ENCODE results near the gene CSNK1D. TPM values are rescaled to one million over a fixed set of nuclear protein-coding genes. Genes with fewer than 3 reads are reported as not detected.

CSNK1D gene
- total and polyA plus RNA-seq, 10 of the 15 experiments (the other 5 are each of a cell fraction or from before 2014, with no cell fraction given), result 5.7 to 105 (median 58.1) TPM

- ChIA-PET CTCF (interaction anchor here (0.5 to 2.9 kb wide), 12 partner anchors 20 to 372 kb away, joined by 3 to 15 read pairs (median 5); partner anchors contain the start of gene CD7), SMC1A (ENCODE audit: uncharacterized antibody, unreplicated experiment) (interaction anchor here (1.0 to 1.8 kb wide), 2 partner anchors 27 to 86 kb away, joined by 3 to 6 read pairs; no protein-coding TSS in a partner anchor), RAD21 (ENCODE audit: unreplicated experiment) (interaction anchor here (1.4 to 2.2 kb wide), 6 partner anchors 29 to 205 kb away, joined by 3 to 8 read pairs (median 6); no protein-coding TSS in a partner anchor), POLR2A (no interaction called here)
- intact Hi-C loops (cut with micrococcal nuclease; ENCODE audit: unreplicated experiment), result no loop called here
- BruUV-seq (replicated peaks), result no TSS peak
- no peak for ATAC-seq
- Histone ChIP-seq H3K4me3 (no peak overlapping the region), H3K4me1 (ENCODE audit: control insufficient read depth, insufficient read depth, low read length) (peaks cover 54% of the 10 kb centered on the region), H3K27ac (ENCODE audit: control insufficient read depth, insufficient read depth) (no peak overlapping the region), H3K4me2 (ENCODE audit: control insufficient read depth, insufficient read depth) (peak overlapping the region; percentile 59; the same call in 1 of the 2 replicates), H3K36me3 (ENCODE audit: control insufficient read depth in 2 of 2, insufficient read depth in 2 of 2, low read length in 1 of 2) (peaks cover 4 to 25% of the 10 kb centered on the region in 2 experiments; a peak in 3 of 4 replicates), H4K20me1 (ENCODE audit: control insufficient read depth, insufficient read depth) (peaks cover 3% of the 10 kb centered on the region; the same call in 1 of the 2 replicates), H2AFZ (ENCODE audit: control insufficient read depth, low read depth, low read length) (no peak overlapping the region), H3K9ac (ENCODE audit: control insufficient read depth, insufficient read depth, low read length) (no peak overlapping the region), H3K9me3 (replicated peaks; ENCODE audit: control insufficient read depth, insufficient read depth, low read length) (no peaks in the 10 kb centered on the region), H3K27me3 (replicated peaks in 1 of 2; ENCODE audit: control insufficient read depth in 2 of 2, insufficient read depth in 2 of 2, low read length in 1 of 2) (no peaks in the 10 kb centered on the region), H3K79me2 (ENCODE audit: control insufficient read depth, insufficient read depth, low read length) (peaks cover 60% of the 10 kb centered on the region)
- DNase-seq (ENCODE audit: low read depth, low spot score), result no peak
- in situ Hi-C loops (cut with MboI), result no loop called here
- WGBS (ENCODE audit: insufficient coverage, insufficient replicate concordance, low lambda C conversion rate, missing lambda C conversion rate), result 76% methylated on average over 18 of the region's 19 CpGs
- TF ChIP-seq POLR2AphosphoS5 (IDR thresholded peaks at IDR 0.05; ENCODE audit: low read length), result 0 out of 2 replicates have a peak, but pooled peaks have one; percentile 7
- no peak for TF ChIP-seq HDAC2 (IDR thresholded peaks at IDR 0.05)
- FAIRE-seq, result no peak
Observed at GRCh38 chr17:82235056-82235774, 38.3 kb downstream of the CSNK1D start.

GRCh38 chr17:82234211-82235055, 39.1 kb downstream of the CSNK1D start:
- ChIA-PET RAD21 (ENCODE audit: unreplicated experiment) (interaction anchor here (2.2 kb wide), 1 partner anchor 28 kb away, joined by 7 read pairs; no protein-coding TSS in a partner anchor), SMC1A (ENCODE audit: uncharacterized antibody, unreplicated experiment) (no interaction called here), CTCF (interaction anchor here (0.6 to 2.9 kb wide), 3 partner anchors 29 to 371 kb away, joined by 3 to 15 read pairs (median 5); no protein-coding TSS in a partner anchor), POLR2A (interaction anchor here (0.6 kb wide), 1 partner anchor 298 kb away, joined by 3 read pairs; no protein-coding TSS in a partner anchor)
- peaks cover 54% of the 10 kb centered on the region for H3K4me1 ChIP-seq (ENCODE audit: control insufficient read depth, insufficient read depth, low read length)
- H4K20me1 ChIP-seq (ENCODE audit: control insufficient read depth, insufficient read depth), result peaks cover 3% of the 10 kb centered on the region; the same call in 1 of the 2 replicates
- no peak overlapping the region for H3K4me3 ChIP-seq
- H3K27ac ChIP-seq (ENCODE audit: control insufficient read depth, insufficient read depth), result no peak overlapping the region
- no peak for DNase-seq (ENCODE audit: low read depth, low spot score)
- H3K9me3 ChIP-seq (replicated peaks; ENCODE audit: control insufficient read depth, insufficient read depth, low read length), result no peaks in the 10 kb centered on the region
- no peaks in the 10 kb centered on the region for H3K27me3 ChIP-seq (replicated peaks in 1 of 2; ENCODE audit: control insufficient read depth in 2 of 2, insufficient read depth in 2 of 2, low read length in 1 of 2)
- BruUV-seq (replicated peaks), result no TSS peak
- H3K4me2 ChIP-seq (ENCODE audit: control insufficient read depth, insufficient read depth), result peak overlapping the region; percentile 59
- in situ Hi-C loops (cut with MboI) (no loop called here), intact Hi-C loops (cut with micrococcal nuclease; ENCODE audit: unreplicated experiment) (loop anchor here (5.0 kb wide), 1 partner anchor 178 kb away; no protein-coding TSS in a partner anchor)
- no peak for FAIRE-seq
- no peak overlapping the region for H3K9ac ChIP-seq (ENCODE audit: control insufficient read depth, insufficient read depth, low read length)
- no peak for ATAC-seq
- H3K79me2 ChIP-seq (ENCODE audit: control insufficient read depth, insufficient read depth, low read length), result peaks cover 68% of the 10 kb centered on the region
- 25% methylated on average over 26 of the region's 26 CpGs for WGBS (ENCODE audit: insufficient coverage, insufficient replicate concordance, low lambda C conversion rate, missing lambda C conversion rate)
- peaks cover 2 to 20% of the 10 kb centered on the region in 2 experiments; a peak in 3 of 4 replicates for H3K36me3 ChIP-seq (ENCODE audit: control insufficient read depth in 2 of 2, insufficient read depth in 2 of 2, low read length in 1 of 2)
- no peak overlapping the region for H2AFZ ChIP-seq (ENCODE audit: control insufficient read depth, low read depth, low read length)
- no peak for TF ChIP-seq E2F8 (IDR thresholded peaks at IDR 0.05; ENCODE audit: low read depth, partially characterized antibody)
- TF ChIP-seq EZH2 (IDR thresholded peaks at IDR 0.05; ENCODE audit: borderline replicate concordance, control insufficient read depth, low read depth, low read length), result no peak
- TF ChIP-seq POLR2AphosphoS2 (IDR thresholded peaks at IDR 0.05; ENCODE audit: low read depth, low read length), result peak; percentile 64; the same call in 1 of the 2 replicates
- no peak for TF ChIP-seq CEBPZ (IDR thresholded peaks at IDR 0.05; ENCODE audit: low read depth, low read length)

Measured in GM12878 (cell line).